Muscle layer of duodenum (tissue), 2 donors: ENCODE measurements around the gene SKIC8.

ENCODE experiments used
- H3K27ac ChIP-seq: one replicate; pipeline ENCODE4 v1.7.0; 2013; ENCODE audit warnings: mild to moderate bottlenecking, low read length
- H3K27me3 ChIP-seq: one replicate; pipeline ENCODE4 v1.7.0; 2013; ENCODE audit warnings: low read depth, mild to moderate bottlenecking, control low read depth, low read length
- H3K36me3 ChIP-seq, 2 donors: one replicate each; pipeline ENCODE4 v1.7.0; 2013; ENCODE audit warnings: low read length in 2 of 2, control low read depth in 1 of 2, mild to moderate bottlenecking in 1 of 2; ENCODE audit not compliant: insufficient read depth in 2 of 2, control insufficient read depth in 1 of 2
- H3K4me1 ChIP-seq, 2 donors: one replicate each; pipeline ENCODE4 v1.7.0; 2013; ENCODE audit warnings: low read length in 2 of 2, mild to moderate bottlenecking in 2 of 2, control low read depth in 1 of 2, moderate library complexity in 1 of 2; ENCODE audit not compliant: insufficient read depth in 2 of 2, control insufficient read depth in 1 of 2
- H3K4me3 ChIP-seq, 2 donors: one replicate each; pipeline ENCODE4 v1.7.0; 2013; ENCODE audit warnings: low read length in 2 of 2, low read depth in 1 of 2, mild to moderate bottlenecking in 1 of 2
- H3K9me3 ChIP-seq, 2 donors: one replicate each; pipeline ENCODE4 v1.7.0; 2013; ENCODE audit warnings: low read length in 2 of 2, control low read depth in 1 of 2, mild to moderate bottlenecking in 1 of 2; ENCODE audit not compliant: control insufficient read depth in 1 of 2
- donor health status: healthy.

SKIC8 gene

DNA sequence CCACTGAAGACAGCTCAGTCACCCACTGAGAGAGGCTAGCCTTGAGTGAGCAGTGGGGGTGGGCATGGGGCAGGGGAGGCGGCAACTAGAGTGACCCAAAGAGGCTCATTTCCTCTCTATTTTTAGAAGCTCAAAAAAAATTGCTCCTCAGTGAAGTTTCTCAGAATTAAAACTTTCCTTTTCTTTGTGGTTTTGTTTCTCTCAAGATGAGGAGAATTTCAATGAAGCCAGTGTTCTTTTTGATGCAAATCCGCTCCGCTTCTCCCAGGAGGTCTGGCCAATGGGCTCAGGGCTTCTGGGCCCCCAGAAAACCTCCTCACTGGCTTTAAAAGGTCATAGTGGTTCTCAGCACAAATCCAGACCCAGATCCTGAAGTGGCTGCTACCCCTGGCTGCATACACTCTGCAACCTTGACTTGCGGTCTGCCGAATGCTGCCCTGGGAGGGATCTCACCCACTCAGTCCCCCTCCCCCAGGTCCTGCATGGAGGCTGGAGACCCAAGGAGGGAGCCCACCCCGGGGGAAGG lies 64.8 kb downstream of the SKIC8 start, which contains the start of gene ACSBG1:
ACSBG1 (minus strand) TSS at position 51 of the 526 bp plus-strand sequence. CDS start 64 bp downstream, outside the sequence.
- Histone ChIP-seq H3K4me3 (no peak within 1 kb of the TSS), H3K4me1 (no peaks in the 10 kb centered on the region), H3K36me3 (no peaks in the 10 kb centered on the region), H3K27me3 (no peaks in the 10 kb centered on the region), H3K9me3 (no peaks in the 10 kb centered on the region), H3K27ac (no peak within 1 kb of the TSS)

DNA sequence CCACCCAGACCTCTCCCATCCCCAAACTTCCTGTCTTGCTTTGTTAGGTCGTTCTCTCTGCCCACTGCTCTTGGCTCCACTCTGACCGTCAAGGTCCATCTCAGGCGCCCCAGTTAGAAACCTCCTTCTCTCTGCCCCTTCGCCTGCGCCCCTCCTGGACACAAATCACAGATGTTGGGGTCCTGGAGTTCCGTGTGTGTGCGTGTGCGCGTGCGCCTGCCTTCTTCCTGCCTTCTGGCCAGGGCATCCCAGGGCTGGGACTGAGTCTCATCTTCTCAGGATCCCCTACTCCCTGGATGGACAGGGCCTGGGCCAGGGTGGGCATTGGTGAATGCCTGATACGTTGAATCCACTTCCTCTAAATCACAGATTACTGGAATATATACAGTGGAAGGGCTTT lies 65.9 kb downstream of the SKIC8 start:
- H3K27ac ChIP-seq = no peak overlapping the region
- no peaks in the 10 kb centered on the region for H3K4me1 ChIP-seq

More for the DNA sequence above, 65.9 kb downstream of the SKIC8 start:
- Histone ChIP-seq H3K4me3 (no peak overlapping the region), H3K9me3 (no peaks in the 10 kb centered on the region), H3K36me3 (no peaks in the 10 kb centered on the region), H3K27me3 (no peaks in the 10 kb centered on the region)
